ENCODE measurements around the gene EME1.

DNA sequence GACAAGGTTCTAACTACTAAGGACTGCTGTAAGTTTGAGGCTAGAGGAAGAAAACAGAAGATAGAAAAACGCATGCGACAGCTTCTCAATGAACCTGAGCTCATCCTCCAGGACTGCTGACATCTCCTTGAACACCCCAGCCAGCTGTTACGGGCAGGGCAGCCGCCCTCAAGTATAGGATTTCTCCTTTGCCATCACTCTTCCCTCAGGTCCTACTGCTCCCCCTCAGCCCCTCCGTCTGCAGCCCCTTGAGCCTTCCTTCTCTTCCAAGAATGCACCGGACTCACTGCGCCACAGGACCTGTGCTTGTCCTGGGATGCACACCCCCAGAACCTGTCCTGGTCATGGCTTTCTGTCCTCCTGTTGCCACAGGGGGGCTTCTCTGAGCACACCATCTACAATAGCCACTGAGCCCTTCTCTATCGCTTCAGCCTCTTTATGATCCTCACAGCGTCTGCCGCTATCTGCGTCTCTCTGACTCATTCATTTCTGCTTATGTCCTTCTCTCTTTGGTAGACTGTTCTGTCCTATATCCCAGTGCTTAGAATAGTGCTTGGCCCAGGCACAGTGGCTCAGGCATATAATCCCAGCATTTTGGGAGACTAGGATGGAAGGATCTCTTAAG, 42.8 kb upstream of the EME1 start:
- TF ChIP-seq SUZ12 (IDR thresholded peaks at IDR 0.05; ENCODE audit: low read length) (no peak), HDAC2 (IDR thresholded peaks at IDR 0.05; ENCODE audit: borderline replicate concordance in 1 of 2, low read depth in 2 of 2, low read length in 2 of 2) (no peak), GABPA (IDR thresholded peaks at IDR 0.05; ENCODE audit: borderline replicate concordance, insufficient read depth, low read length) (no peak)

Measured in H1 (cell line).